PFSK-1 (cell line): ENCODE results near the gene ROBO1.

ENCODE experiments used
- POLR2AphosphoS5 ChIP-seq: IDR thresholded peaks from 2 replicates; pipeline ENCODE4 v1.6.1; 2012; ENCODE audit warnings: low read depth, mild to moderate bottlenecking, control low read depth, low read length, moderate library complexity
- TAF1 ChIP-seq: IDR thresholded peaks from 2 replicates; pipeline ENCODE4 v1.6.1; 2012; ENCODE audit warnings: low read length, control low read depth, borderline replicate concordance; ENCODE audit not compliant: insufficient read depth

- TF ChIP-seq TAF1 (no peak), POLR2AphosphoS5 (no peak)
These were observed 1059.2 kb downstream of the ROBO1 start for GRCh38 chr3:78708565-78709073.
